Measurements from ENCODE around the gene PALS2. TPM values are rescaled to one million over a fixed set of nuclear protein-coding genes. Genes with fewer than 3 reads are reported as not detected.

Gene PALS2, protein sequence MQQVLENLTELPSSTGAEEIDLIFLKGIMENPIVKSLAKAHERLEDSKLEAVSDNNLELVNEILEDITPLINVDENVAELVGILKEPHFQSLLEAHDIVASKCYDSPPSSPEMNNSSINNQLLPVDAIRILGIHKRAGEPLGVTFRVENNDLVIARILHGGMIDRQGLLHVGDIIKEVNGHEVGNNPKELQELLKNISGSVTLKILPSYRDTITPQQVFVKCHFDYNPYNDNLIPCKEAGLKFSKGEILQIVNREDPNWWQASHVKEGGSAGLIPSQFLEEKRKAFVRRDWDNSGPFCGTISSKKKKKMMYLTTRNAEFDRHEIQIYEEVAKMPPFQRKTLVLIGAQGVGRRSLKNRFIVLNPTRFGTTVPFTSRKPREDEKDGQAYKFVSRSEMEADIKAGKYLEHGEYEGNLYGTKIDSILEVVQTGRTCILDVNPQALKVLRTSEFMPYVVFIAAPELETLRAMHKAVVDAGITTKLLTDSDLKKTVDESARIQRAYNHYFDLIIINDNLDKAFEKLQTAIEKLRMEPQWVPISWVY
- 10 to 100 TPM in 1 of 9 donors, 1 to 10 TPM in 8; 1.7 to 12.8 (median 5.6) TPM for total RNA-seq
- polyA plus RNA-seq = 1 to 10 TPM in 1 of 2 donors, under 1 TPM in 1; 0.46 to 3.0 TPM
- long read RNA-seq, donor 1, partial matches to known transcripts = 1 of 1 reads
- long read RNA-seq, donor 1, other reads (novel, unspliced or antisense) = 0 of 1 reads
- long read RNA-seq, donor 2, partial matches to known transcripts = 1 of 1 reads
- long read RNA-seq, donor 2, other reads (novel, unspliced or antisense) = 0 of 1 reads
- long read RNA-seq, donor 3 = 0 reads

DNA sequence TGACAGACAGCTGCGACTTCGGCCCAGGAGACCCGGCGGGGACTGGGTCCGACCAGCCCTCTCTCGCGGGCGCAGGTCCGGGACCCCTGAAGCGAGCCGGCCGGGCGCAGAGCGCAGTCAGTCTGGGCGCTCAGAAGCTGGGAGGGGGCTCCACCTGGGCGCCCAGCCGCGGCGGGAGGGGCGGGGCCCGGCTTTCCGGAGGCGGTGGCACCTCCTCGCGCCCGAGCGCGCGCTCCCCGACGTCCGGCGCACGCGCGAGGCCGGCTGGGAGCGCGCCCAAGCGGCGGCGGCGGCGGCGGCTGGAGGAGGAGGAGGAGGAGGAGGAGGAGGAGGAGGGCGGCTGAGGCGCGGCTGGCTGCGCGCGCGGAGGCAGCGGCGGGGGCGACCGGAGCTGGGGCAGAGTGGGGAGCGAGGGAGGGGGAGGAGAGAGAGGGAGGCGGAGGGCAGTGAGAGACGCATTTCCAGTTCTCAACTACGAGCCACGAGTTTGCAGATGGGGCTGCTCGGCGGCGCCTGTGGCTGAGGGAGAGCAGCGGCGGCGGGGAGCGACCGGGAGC is at the start of gene PALS2:
PALS2 (plus strand) TSS at position 456 of the 557 bp plus-strand sequence. CDS start 50,216 bp downstream, outside the sequence.
- TF ChIP-seq POLR2A (IDR thresholded peaks at IDR 0.05) = no peak
- TF ChIP-seq, protein P1, sequence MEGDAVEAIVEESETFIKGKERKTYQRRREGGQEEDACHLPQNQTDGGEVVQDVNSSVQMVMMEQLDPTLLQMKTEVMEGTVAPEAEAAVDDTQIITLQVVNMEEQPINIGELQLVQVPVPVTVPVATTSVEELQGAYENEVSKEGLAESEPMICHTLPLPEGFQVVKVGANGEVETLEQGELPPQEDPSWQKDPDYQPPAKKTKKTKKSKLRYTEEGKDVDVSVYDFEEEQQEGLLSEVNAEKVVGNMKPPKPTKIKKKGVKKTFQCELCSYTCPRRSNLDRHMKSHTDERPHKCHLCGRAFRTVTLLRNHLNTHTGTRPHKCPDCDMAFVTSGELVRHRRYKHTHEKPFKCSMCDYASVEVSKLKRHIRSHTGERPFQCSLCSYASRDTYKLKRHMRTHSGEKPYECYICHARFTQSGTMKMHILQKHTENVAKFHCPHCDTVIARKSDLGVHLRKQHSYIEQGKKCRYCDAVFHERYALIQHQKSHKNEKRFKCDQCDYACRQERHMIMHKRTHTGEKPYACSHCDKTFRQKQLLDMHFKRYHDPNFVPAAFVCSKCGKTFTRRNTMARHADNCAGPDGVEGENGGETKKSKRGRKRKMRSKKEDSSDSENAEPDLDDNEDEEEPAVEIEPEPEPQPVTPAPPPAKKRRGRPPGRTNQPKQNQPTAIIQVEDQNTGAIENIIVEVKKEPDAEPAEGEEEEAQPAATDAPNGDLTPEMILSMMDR (IDR thresholded peaks at IDR 0.05) = no peak
- Histone ChIP-seq H3K4me3 (peak within 1 kb of the TSS; percentile 58 to 90 (median 70)), H3K9me3 (no peaks in the 10 kb centered on the region), H3K27me3 (peaks cover 0 to 12% (median 0%) of the 10 kb centered on the region in 9 donors), H3K36me3 (no peaks in the 10 kb centered on the region), H3K27ac (peak within 1 kb of the TSS in 8 of 12 donors; percentile 27 to 80 (median 62)), H3K4me1 (peaks cover 0 to 20% (median 9%) of the 10 kb centered on the region in 12 donors)
- intact Hi-C loops (cut with DNase I) = loop anchor here in 3 of 10 donors (10.0 kb wide), 1 partner anchor 92 kb away; no protein-coding TSS in a partner anchor
- DNase-seq = peak; percentile 62 to 85 (median 65)
- WGBS, 4 donors = 0 to 1% (median 1%) methylated on average over 24 to 66 of the region's 69 CpGs
- peak; percentile 30 to 94 (median 88) for ATAC-seq

DNA sequence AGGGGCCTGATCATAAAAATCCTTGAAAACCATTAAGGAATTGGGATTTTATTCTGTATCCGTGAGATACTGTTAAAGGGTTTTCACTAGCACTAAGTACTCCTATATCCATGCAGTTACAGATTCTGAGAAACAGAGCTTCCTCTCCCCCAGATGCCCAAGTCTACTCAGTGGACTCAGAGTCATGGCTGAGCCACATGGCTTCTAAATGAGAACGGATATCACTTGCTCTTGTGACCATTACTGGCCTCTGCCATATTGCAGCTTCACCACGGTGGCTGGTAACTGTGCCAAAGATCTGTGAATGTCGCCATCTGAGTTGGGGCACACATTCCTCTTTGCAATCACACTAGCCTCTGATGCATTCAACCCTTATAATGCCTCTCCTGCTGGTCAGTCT is 42.0 kb upstream of the PALS2 start:
- TF ChIP-seq, protein P1 (IDR thresholded peaks at IDR 0.05) = no peak
- no peak for TF ChIP-seq POLR2A (IDR thresholded peaks at IDR 0.05)
- ATAC-seq (no peak), DNase-seq (no peak)
- no peaks in the 10 kb centered on the region for H3K36me3 ChIP-seq
- WGBS, 4 donors = 79 to 83% (median 81%) methylated on average over 4 of the region's 4 CpGs
- H3K27ac ChIP-seq = no peak overlapping the region
- H3K4me3 ChIP-seq = no peak overlapping the region
- intact Hi-C loops (cut with DNase I) = no loop called here
- H3K9me3 ChIP-seq = no peaks in the 10 kb centered on the region
- peaks cover 0 to 6% (median 0%) of the 10 kb centered on the region in 9 donors for H3K27me3 ChIP-seq
- no peaks in the 10 kb centered on the region for H3K4me1 ChIP-seq

DNA sequence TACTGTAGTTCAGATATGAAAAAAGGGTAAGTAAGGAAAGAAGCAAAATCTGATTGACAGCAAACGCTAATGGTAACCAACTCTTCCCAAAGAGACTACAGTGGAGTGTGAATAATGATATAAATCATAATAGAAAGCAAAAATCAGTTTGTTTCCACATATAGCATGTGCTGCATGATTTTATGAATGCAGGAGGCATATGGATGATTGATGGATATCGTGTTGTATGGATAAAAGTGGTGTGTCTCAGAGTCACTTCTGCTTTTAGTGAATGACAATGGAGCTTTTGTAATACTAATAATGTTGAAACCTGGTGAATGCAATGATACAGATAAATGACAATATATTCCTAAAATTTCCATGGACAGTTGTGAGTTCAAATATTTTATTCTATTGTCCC is 36.6 kb upstream of the PALS2 start:
- 58 to 69% (median 63%) methylated on average over 2 of the region's 2 CpGs for WGBS, 4 donors
- Histone ChIP-seq H3K27me3 (peaks cover 0 to 12% (median 0%) of the 10 kb centered on the region in 9 donors), H3K9me3 (no peaks in the 10 kb centered on the region), H3K4me3 (no peak overlapping the region), H3K4me1 (no peaks in the 10 kb centered on the region), H3K36me3 (no peaks in the 10 kb centered on the region), H3K27ac (no peak overlapping the region)
- intact Hi-C loops (cut with DNase I) = no loop called here
- ATAC-seq (no peak), DNase-seq (no peak)
- TF ChIP-seq, protein P1 (IDR thresholded peaks at IDR 0.05) = no peak
- no peak for TF ChIP-seq POLR2A (IDR thresholded peaks at IDR 0.05)

Data from heart left ventricle (tissue), 16 donors.